Measurements from ENCODE around the gene AKAP13.

- TF ChIP-seq CTCF (IDR thresholded peaks at IDR 0.05) (no peak), POLR2A (IDR thresholded peaks at IDR 0.05) (no peak)
These were observed 322.1 kb downstream of the AKAP13 start for GRCh38 chr15:85702321-85703101.
